Common myeloid progenitor, CD34-positive (primary cell): ENCODE results near the gene NRG2.

Experiments
- CTCF ChIA-PET: fragments of 350-600 bp; sonication (Branson Sonifier 250); formaldehyde crosslinking; loops from one replicate; lab custom pipeline; 2021; ENCODE audit warnings: antibody characterized with exemption; lab: Charles Lee
- POLR2A ChIA-PET: fragments of 350-600 bp; sonication (Branson Sonifier 250); formaldehyde crosslinking; loops from one replicate; lab custom pipeline; 2021; ENCODE audit warnings: antibody characterized with exemption; lab: Charles Lee
- DNase-seq, 3 donors: peaks; one replicate each; pipeline versions ENCODE4 v3.0.0 to v3.0.0-alpha.2; 2013
- H3K27ac ChIP-seq, 2 experiments: 1 replicate in 1 of 2; 2 replicates in 1 of 2; pipeline ENCODE4 v1.7.0; 2013; ENCODE audit warnings: inconsistent platforms in 2 of 2, low read length in 2 of 2, mild to moderate bottlenecking in 2 of 2, low read depth in 1 of 2, moderate library complexity in 1 of 2; ENCODE audit not compliant: severe bottlenecking in 2 of 2, insufficient read depth in 1 of 2, poor library complexity in 1 of 2
- H3K27me3 ChIP-seq, 5 experiments: replicated peaks in 2 of 5; 1 replicate in 3 of 5; 2 replicates in 2 of 5; pipeline versions ENCODE4 v1.6.1 to v1.7.0; 2013; ENCODE audit warnings: low read length in 4 of 5, mild to moderate bottlenecking in 2 of 5, moderate library complexity in 2 of 5, inconsistent platforms in 1 of 5; ENCODE audit not compliant: insufficient read depth in 5 of 5, control insufficient read depth in 4 of 5
- H3K36me3 ChIP-seq, 4 experiments: 1 replicate in 2 of 4; 2 replicates in 2 of 4; pipeline versions ENCODE4 v1.6.1 to v1.7.0; 2013; ENCODE audit warnings: low read length in 3 of 4, control low read depth in 1 of 4, mild to moderate bottlenecking in 1 of 4; ENCODE audit not compliant: control insufficient read depth in 4 of 4, insufficient read depth in 4 of 4
- H3K4me1 ChIP-seq, 4 experiments: 1 replicate in 3 of 4; 2 replicates in 1 of 4; pipeline versions ENCODE4 v1.6.1 to v1.7.1; 2013; ENCODE audit warnings: low read length in 3 of 4, mild to moderate bottlenecking in 3 of 4, control low read depth in 1 of 4, inconsistent platforms in 1 of 4, moderate library complexity in 1 of 4; ENCODE audit not compliant: control insufficient read depth in 4 of 4, insufficient read depth in 4 of 4; ENCODE audit errors: control extremely low read depth in 1 of 4
- H3K4me3 ChIP-seq, 7 experiments: 1 replicate in 4 of 7; 2 replicates in 3 of 7; pipeline versions ENCODE4 v1.5.1 to v1.7.0; 2013; ENCODE audit warnings: mild to moderate bottlenecking in 7 of 7, low read length in 6 of 7, moderate library complexity in 6 of 7, inconsistent platforms in 2 of 7, low read depth in 2 of 7, control low read depth in 1 of 7; ENCODE audit not compliant: insufficient read depth in 4 of 7, control insufficient read depth in 1 of 7; ENCODE audit errors: extremely low read depth in 1 of 7
- H3K9me3 ChIP-seq, 5 experiments: 1 replicate in 4 of 5; 2 replicates in 1 of 5; pipeline versions ENCODE4 v1.6.1 to v1.7.1; 2013; ENCODE audit warnings: low read length in 4 of 5, mild to moderate bottlenecking in 2 of 5, inconsistent platforms in 1 of 5, low read depth in 1 of 5, moderate library complexity in 1 of 5; ENCODE audit not compliant: control insufficient read depth in 4 of 5, insufficient read depth in 2 of 5; ENCODE audit errors: control extremely low read depth in 1 of 5
- WGBS: methylation state at CpG from one replicate; pipeline ENCODE4 v1.1.5; 2013; ENCODE audit not compliant: insufficient coverage; 5-methylcytosine and 5-hydroxymethylcytosine counted together

NRG2 gene

DNA sequence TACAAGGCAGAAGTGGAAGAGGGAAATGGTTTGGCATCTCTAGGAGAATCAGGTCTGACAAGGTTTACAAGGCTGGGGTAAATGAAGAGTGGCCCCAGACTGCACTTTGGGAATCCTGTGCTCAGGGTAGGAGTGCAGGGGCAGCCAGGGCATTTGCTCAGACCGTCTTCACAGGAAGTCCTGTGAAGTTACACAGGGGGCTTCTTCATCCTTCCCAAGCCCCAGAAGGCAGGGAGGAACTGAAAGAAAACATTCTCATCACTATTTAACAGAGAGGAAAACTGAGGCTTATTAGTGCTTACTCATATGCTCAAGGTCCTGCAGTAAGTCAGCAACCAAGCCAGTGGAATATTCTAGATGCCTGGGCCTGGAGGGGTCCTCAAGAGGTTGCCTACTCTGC lies 80.7 kb downstream of the NRG2 start:
- H3K27me3 ChIP-seq, result peaks cover 0 to 21% (median 3%) of the 10 kb centered on the region in 5 experiments
- no peaks in the 10 kb centered on the region for H3K36me3 ChIP-seq
- DNase-seq, result no peak
- H3K4me3 ChIP-seq, result no peak overlapping the region
- H3K9me3 ChIP-seq, result no peaks in the 10 kb centered on the region
- ChIA-PET POLR2A (no interaction called here), CTCF (interaction anchor here (1.3 kb wide), 1 partner anchor 75 kb away, joined by 4 read pairs; no protein-coding TSS in a partner anchor)
- no peak overlapping the region for H3K27ac ChIP-seq
- whole genome bisulfite sequencing, result no CpG with 5 or more reads among the region's 1 CpG
- H3K4me1 ChIP-seq, result peaks cover 0 to 2% (median 0%) of the 10 kb centered on the region in 4 experiments

- 81% methylated on average over 5 of the region's 5 CpGs for WGBS
- no peak overlapping the region for H3K4me3 ChIP-seq
- H3K4me1 ChIP-seq, result peaks cover 0 to 2% (median 0%) of the 10 kb centered on the region in 4 experiments
- DNase-seq, result no peak
- H3K27ac ChIP-seq, result no peak overlapping the region
- peaks cover 0 to 21% (median 3%) of the 10 kb centered on the region in 5 experiments for H3K27me3 ChIP-seq
- H3K36me3 ChIP-seq, result no peaks in the 10 kb centered on the region
- CTCF ChIA-PET, result interaction anchor here (0.7 to 7.6 kb wide), 4 partner anchors 7 to 106 kb away, joined by 3 to 42 read pairs (median 4); no protein-coding TSS in a partner anchor
- H3K9me3 ChIP-seq, result no peaks in the 10 kb centered on the region
- POLR2A ChIA-PET, result no interaction called here
Measured at GRCh38 chr5:139961435-139962157, 81.5 kb downstream of the NRG2 start.

- H3K36me3 ChIP-seq, result no peaks in the 10 kb centered on the region
- no peak overlapping the region for H3K4me3 ChIP-seq
- ChIA-PET CTCF (interaction anchor here (0.7 to 7.6 kb wide), 4 partner anchors 8 to 105 kb away, joined by 3 to 42 read pairs (median 4); no protein-coding TSS in a partner anchor), POLR2A (no interaction called here)
- H3K4me1 ChIP-seq, result no peaks in the 10 kb centered on the region
- no peak for DNase-seq
- 98% methylated on average over 8 of the region's 9 CpGs for WGBS
- no peaks in the 10 kb centered on the region for H3K9me3 ChIP-seq
- peaks cover 0 to 22% (median 3%) of the 10 kb centered on the region in 5 experiments for H3K27me3 ChIP-seq
- no peak overlapping the region for H3K27ac ChIP-seq
Measured at GRCh38 chr5:139960723-139961383, 82.2 kb downstream of the NRG2 start.

GRCh38 chr5:139958432-139959148 lies 84.5 kb downstream of the NRG2 start:
- 87% methylated on average over 4 of the region's 4 CpGs for whole genome bisulfite sequencing
- no peak for DNase-seq
- peaks cover 0 to 14% (median 3%) of the 10 kb centered on the region in 5 experiments for H3K27me3 ChIP-seq
- CTCF ChIA-PET, result interaction anchor here (7.6 kb wide), 1 partner anchor 10 kb away, joined by 42 read pairs; no protein-coding TSS in a partner anchor
- H3K27ac ChIP-seq, result no peak overlapping the region
- H3K4me3 ChIP-seq, result no peak overlapping the region
- POLR2A ChIA-PET, result no interaction called here
- H3K36me3 ChIP-seq, result no peaks in the 10 kb centered on the region
- no peaks in the 10 kb centered on the region for H3K4me1 ChIP-seq
- no peaks in the 10 kb centered on the region for H3K9me3 ChIP-seq

- Histone ChIP-seq H3K27ac (no peak overlapping the region), H3K4me1 (no peaks in the 10 kb centered on the region), H3K36me3 (no peaks in the 10 kb centered on the region), H3K27me3 (peaks cover 0 to 6% (median 0%) of the 10 kb centered on the region in 5 experiments), H3K4me3 (no peak overlapping the region), H3K9me3 (no peaks in the 10 kb centered on the region)
- ChIA-PET POLR2A (no interaction called here), CTCF (interaction anchor here (1.0 to 7.6 kb wide), 5 partner anchors 13 to 169 kb away, joined by 3 to 42 read pairs (median 3); no protein-coding TSS in a partner anchor)
- no peak for DNase-seq
- 100% methylated on average over 2 of the region's 4 CpGs for WGBS
Measured at GRCh38 chr5:139956342-139956741, 86.8 kb downstream of the NRG2 start.

DNA sequence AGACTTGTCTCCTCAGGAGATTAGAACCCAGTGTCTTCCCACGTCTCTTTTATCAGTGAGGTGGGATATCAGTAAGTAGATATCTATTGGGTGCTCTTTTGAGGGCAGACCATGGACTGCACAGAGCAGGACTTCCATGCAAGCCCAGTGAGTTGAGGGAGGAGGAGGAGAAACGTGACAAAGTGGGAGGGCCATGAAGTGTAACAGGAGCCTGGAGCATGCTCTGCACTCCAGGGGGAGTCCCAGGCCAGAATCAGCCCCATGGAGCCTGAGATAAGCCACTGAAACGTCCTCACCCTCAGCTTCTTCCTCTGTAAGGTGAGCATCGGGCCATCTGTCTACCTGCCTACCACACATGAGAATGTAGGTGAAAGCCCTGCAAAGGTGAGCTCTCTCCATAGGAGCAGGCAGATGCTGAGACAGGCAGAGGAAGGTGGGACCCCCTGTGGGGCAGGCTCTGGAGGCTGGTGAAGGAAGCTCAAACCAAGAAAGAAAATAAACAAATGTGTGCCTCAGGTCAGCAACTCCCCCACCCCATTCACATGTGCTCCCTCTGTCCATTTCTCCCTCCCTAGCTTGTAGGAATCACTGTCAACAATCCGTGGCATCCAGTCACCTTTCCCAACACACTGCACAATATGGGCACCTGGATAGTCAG lies 87.4 kb downstream of the NRG2 start:
- ChIA-PET CTCF (interaction anchor here (1.0 to 7.6 kb wide), 4 partner anchors 13 to 169 kb away, joined by 3 to 42 read pairs (median 3); no protein-coding TSS in a partner anchor), POLR2A (no interaction called here)
- Histone ChIP-seq H3K27me3 (peaks cover 0 to 6% (median 0%) of the 10 kb centered on the region in 5 experiments), H3K4me1 (no peaks in the 10 kb centered on the region), H3K27ac (no peak overlapping the region), H3K36me3 (no peaks in the 10 kb centered on the region), H3K9me3 (no peaks in the 10 kb centered on the region), H3K4me3 (no peak overlapping the region)
- 47% methylated on average over 5 of the region's 5 CpGs for WGBS
- DNase-seq, result no peak
